HCT116 (cell line): Measurements from ENCODE around the gene COL12A1. TPM values are rescaled to one million over a fixed set of nuclear protein-coding genes. Genes with fewer than 3 reads are reported as not detected.

Source experiments
- ATAC-seq: fragments of 200-7000 bp; cut with Tn5 transposase; 2 replicates; pipeline ENCODE4 v1.9.1; 2020; ENCODE audit warnings: mild to moderate bottlenecking, moderate library complexity
- BruUV-seq: library from RNA; stranded (reverse); fragments of 400-500 nt; replicated peaks from 2 replicates; lab custom pipeline; 2021; lab: Mats Ljungman, UMichigan
- CTCF ChIA-PET: fragments of 300-600 bp; sonication (Branson Sonifier 250); formaldehyde crosslinking; loops from one replicate; lab custom pipeline; 2021; ENCODE audit warnings: antibody characterized with exemption; lab: Charles Lee
- POLR2A ChIA-PET: fragments of 300-600, 350-600 bp; sonication (Branson Sonifier 250); formaldehyde crosslinking; loops from one replicate; lab custom pipeline; 2021; ENCODE audit warnings: antibody characterized with exemption; lab: Charles Lee
- RAD21 ChIA-PET, 2 experiments: fragments of 300-600 bp; sonication (Branson Sonifier 250); formaldehyde crosslinking; loops; one replicate each; lab custom pipeline; 2023; ENCODE audit warnings: low total read pairs in 2 of 2; ENCODE audit not compliant: uncharacterized antibody in 2 of 2, unreplicated experiment in 2 of 2, low non-redundant PET in 1 of 2; lab: Charles Lee
- DNase-seq: peaks from one replicate; pipeline ENCODE4 v3.0.0-alpha.2; 2010; ENCODE audit warnings: low read depth, low spot score
- H2AFZ ChIP-seq: fragments of 200-600 bp; shearing (Covaris generic), sonication (generic); 2 replicates; pipeline ENCODE4 v1.6.1; 2017; ENCODE audit warnings: low read depth, mixed run types, mixed read lengths, antibody characterized with exemption, low read length; ENCODE audit not compliant: poor library complexity, severe bottlenecking
- H3K27ac ChIP-seq: 2 replicates; pipeline ENCODE4 v1.5.1; 2012; ENCODE audit warnings: low read depth, low read length
- H3K27me3 ChIP-seq: fragments of 200-600 bp; sonication (generic); 2 replicates; pipeline ENCODE4 v1.6.1; 2016; ENCODE audit warnings: mixed run types, low read length, mixed read lengths; ENCODE audit not compliant: insufficient read depth
- H3K36me3 ChIP-seq, 2 experiments: fragments of 200-500 bp in 1 of 2; fragments of 200-600 bp in 1 of 2; sonication (Bioruptor generic) in 1 of 2; sonication (generic) in 1 of 2; 2 replicates each; pipeline versions ENCODE4 v1.5.1 to v1.6.1; 2014 to 2016; ENCODE audit warnings: low read length in 2 of 2, inconsistent platforms in 1 of 2, mixed read lengths in 1 of 2, mixed run types in 1 of 2; ENCODE audit not compliant: insufficient read depth in 2 of 2, control insufficient read depth in 1 of 2
- H3K4me1 ChIP-seq, 2 experiments: fragments of 200-600 bp in 1 of 2; sonication (generic) in 1 of 2; 2 replicates each; pipeline versions ENCODE4 v1.5.1 to v1.6.1; 2012 to 2017; ENCODE audit warnings: low read length in 2 of 2, inconsistent platforms in 1 of 2, mild to moderate bottlenecking in 1 of 2, mixed read lengths in 1 of 2, mixed run types in 1 of 2, moderate library complexity in 1 of 2; ENCODE audit not compliant: insufficient read depth in 2 of 2, control insufficient read depth in 1 of 2
- H3K4me2 ChIP-seq: fragments of 200-600 bp; sonication (generic); 2 replicates; pipeline ENCODE4 v1.6.1; 2017; ENCODE audit warnings: mixed run types, low read length, mixed read lengths
- H3K4me3 ChIP-seq, 2 experiments: fragments of 200-600 bp in 1 of 2; sonication (generic) in 1 of 2; replicated peaks in 1 of 2; 2 replicates each; pipeline ENCODE4 v1.5.1; 2011 to 2016; ENCODE audit warnings: low read length in 2 of 2, control low read depth in 1 of 2, low read depth in 1 of 2, mild to moderate bottlenecking in 1 of 2, mixed read lengths in 1 of 2, mixed run types in 1 of 2
- H3K79me2 ChIP-seq: fragments of 200-600 bp; sonication (generic); 2 replicates; pipeline ENCODE4 v1.6.1; 2017; ENCODE audit warnings: mild to moderate bottlenecking, mixed run types, low read length, moderate library complexity, mixed read lengths; ENCODE audit not compliant: insufficient read depth
- H3K9ac ChIP-seq: fragments of 200-600 bp; sonication (generic); 2 replicates; pipeline ENCODE4 v1.6.1; 2016; ENCODE audit warnings: low read length, mixed read lengths
- H3K9me2 ChIP-seq: fragments of 200-600 bp; sonication (generic), shearing (Covaris generic); 2 replicates; pipeline ENCODE4 v1.6.1; 2017; ENCODE audit warnings: mixed run types, mild to moderate bottlenecking, moderate library complexity; ENCODE audit not compliant: insufficient read depth
- H3K9me3 ChIP-seq, 2 experiments: fragments of 200-500 bp in 1 of 2; fragments of 200-600 bp in 1 of 2; sonication (Bioruptor generic) in 1 of 2; sonication (generic) in 1 of 2; 2 replicates each; pipeline ENCODE4 v1.6.1; 2014 to 2017; ENCODE audit warnings: low read length in 2 of 2, mixed read lengths in 2 of 2, inconsistent platforms in 1 of 2, low read depth in 1 of 2, mild to moderate bottlenecking in 1 of 2, mixed run types in 1 of 2, moderate library complexity in 1 of 2; ENCODE audit not compliant: control insufficient read depth in 1 of 2, insufficient read depth in 1 of 2
- H4K20me1 ChIP-seq: fragments of 200-600 bp; sonication (generic), shearing (Covaris generic); 2 replicates; pipeline ENCODE4 v1.6.1; 2017; ENCODE audit warnings: mixed run types, mild to moderate bottlenecking, moderate library complexity; ENCODE audit not compliant: insufficient read depth
- CEBPB ChIP-seq: IDR thresholded peaks from 2 replicates; pipeline ENCODE4 v1.6.1; 2012; ENCODE audit warnings: low read depth
- EGR1 ChIP-seq: IDR thresholded peaks from 2 replicates; pipeline ENCODE4 v1.6.1; 2012; ENCODE audit warnings: low read depth
- ELF1 ChIP-seq: IDR thresholded peaks from 2 replicates; pipeline ENCODE4 v1.6.1; 2012; ENCODE audit warnings: low read depth, borderline replicate concordance
- EZH2 ChIP-seq: fragments of 200-600 bp; sonication (generic); IDR thresholded peaks from 2 replicates; pipeline ENCODE4 v1.6.1; 2017; ENCODE audit warnings: antibody characterized with exemption, mixed run types
- EZH2phosphoT487 ChIP-seq: fragments of 200-600 bp; IDR thresholded peaks from 2 replicates; pipeline ENCODE4 v1.6.1; 2018; ENCODE audit warnings: antibody characterized with exemption, borderline replicate concordance
- JUND ChIP-seq: IDR thresholded peaks from 2 replicates; pipeline ENCODE4 v1.6.1; 2012
- SIN3A ChIP-seq: IDR thresholded peaks from 2 replicates; pipeline ENCODE4 v1.6.1; 2012; ENCODE audit warnings: low read depth
- SP1 ChIP-seq: IDR thresholded peaks from 2 replicates; pipeline ENCODE4 v1.6.1; 2012; ENCODE audit warnings: low read depth
- SRF ChIP-seq: IDR thresholded peaks from 2 replicates; pipeline ENCODE4 v1.6.1; 2012; ENCODE audit warnings: low read depth
- TCF7L2 ChIP-seq: IDR thresholded peaks from 2 replicates; pipeline ENCODE4 v1.7.0; 2011; ENCODE audit warnings: borderline replicate concordance, inconsistent platforms; ENCODE audit not compliant: insufficient read depth, insufficient read length; ENCODE audit errors: extremely low read depth
- YY1 ChIP-seq: IDR thresholded peaks from 2 replicates; pipeline ENCODE4 v1.6.1; 2011; ENCODE audit warnings: low read length, low read depth, moderate library complexity, mild to moderate bottlenecking; ENCODE audit not compliant: insufficient replicate concordance; ENCODE audit errors: extremely low read depth
- intact Hi-C: fragments of 100-400 bp; cut with micrococcal nuclease; formaldehyde crosslinking; loops from 2 replicates; pipeline ENCODE4 v1.10.0; 2022
- total RNA-seq: library from RNA; stranded (reverse); gene quantifications from one replicate; pipeline ENCODE4 v1.2.1, GENCODE V29; 2021; ENCODE audit not compliant: unreplicated experiment
- TF ChIP-seq, protein P1 (sequence below): IDR thresholded peaks from 2 replicates; pipeline ENCODE4 v1.6.1; 2011; ENCODE audit warnings: mild to moderate bottlenecking, low read length, moderate library complexity; ENCODE audit not compliant: insufficient replicate concordance; ENCODE audit errors: extremely low read depth
- TF ChIP-seq, protein P2 (sequence below), 3 experiments: fragments of 200-600 bp in 1 of 3; sonication (generic) in 1 of 3; IDR thresholded peaks in 2 of 3; conservative IDR thresholded peaks in 1 of 3; 2 replicates each; pipeline ENCODE4 v1.5.1; 2012 to 2017; ENCODE audit warnings: low read depth in 2 of 3, low read length in 2 of 3, antibody characterized with exemption in 1 of 3, borderline replicate concordance in 1 of 3, control low read depth in 1 of 3, mild to moderate bottlenecking in 1 of 3, mixed read lengths in 1 of 3, mixed run types in 1 of 3, moderate library complexity in 1 of 3; ENCODE audit not compliant: insufficient read depth in 1 of 3
- TF ChIP-seq, protein P3 (sequence below): IDR thresholded peaks from 2 replicates; pipeline ENCODE4 v1.6.1; 2012
- TF ChIP-seq, protein P4 (sequence below): IDR thresholded peaks from 2 replicates; pipeline ENCODE4 v1.6.1; 2012

Gene COL12A1
- total RNA-seq, 1 experiment from 2014 or later, result 23.5 TPM

DNA sequence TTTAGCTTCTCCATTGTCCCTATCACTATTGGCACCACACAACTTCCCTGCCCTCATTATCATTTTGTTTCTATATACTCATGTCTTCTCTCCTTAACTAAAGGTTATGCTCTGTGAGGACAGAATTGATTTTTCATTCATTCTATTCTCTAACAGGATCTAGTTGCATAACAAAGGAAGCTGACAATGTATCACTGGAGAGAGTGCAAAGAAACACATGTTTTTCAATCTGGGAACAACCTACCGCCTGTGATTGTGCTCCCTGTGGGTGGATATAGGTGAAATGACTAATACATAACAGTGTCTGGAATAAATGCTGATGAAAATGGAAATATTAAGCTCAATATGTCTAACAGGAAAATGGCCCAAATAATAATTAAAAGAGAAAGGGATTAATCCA is 56.6 kb downstream of the COL12A1 start (continued):
- TF ChIP-seq, protein P1, sequence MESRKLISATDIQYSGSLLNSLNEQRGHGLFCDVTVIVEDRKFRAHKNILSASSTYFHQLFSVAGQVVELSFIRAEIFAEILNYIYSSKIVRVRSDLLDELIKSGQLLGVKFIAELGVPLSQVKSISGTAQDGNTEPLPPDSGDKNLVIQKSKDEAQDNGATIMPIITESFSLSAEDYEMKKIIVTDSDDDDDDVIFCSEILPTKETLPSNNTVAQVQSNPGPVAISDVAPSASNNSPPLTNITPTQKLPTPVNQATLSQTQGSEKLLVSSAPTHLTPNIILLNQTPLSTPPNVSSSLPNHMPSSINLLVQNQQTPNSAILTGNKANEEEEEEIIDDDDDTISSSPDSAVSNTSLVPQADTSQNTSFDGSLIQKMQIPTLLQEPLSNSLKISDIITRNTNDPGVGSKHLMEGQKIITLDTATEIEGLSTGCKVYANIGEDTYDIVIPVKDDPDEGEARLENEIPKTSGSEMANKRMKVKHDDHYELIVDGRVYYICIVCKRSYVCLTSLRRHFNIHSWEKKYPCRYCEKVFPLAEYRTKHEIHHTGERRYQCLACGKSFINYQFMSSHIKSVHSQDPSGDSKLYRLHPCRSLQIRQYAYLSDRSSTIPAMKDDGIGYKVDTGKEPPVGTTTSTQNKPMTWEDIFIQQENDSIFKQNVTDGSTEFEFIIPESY, result no peak
- TF ChIP-seq SRF (no peak), TCF7L2 (no peak)
- TF ChIP-seq, protein P2, sequence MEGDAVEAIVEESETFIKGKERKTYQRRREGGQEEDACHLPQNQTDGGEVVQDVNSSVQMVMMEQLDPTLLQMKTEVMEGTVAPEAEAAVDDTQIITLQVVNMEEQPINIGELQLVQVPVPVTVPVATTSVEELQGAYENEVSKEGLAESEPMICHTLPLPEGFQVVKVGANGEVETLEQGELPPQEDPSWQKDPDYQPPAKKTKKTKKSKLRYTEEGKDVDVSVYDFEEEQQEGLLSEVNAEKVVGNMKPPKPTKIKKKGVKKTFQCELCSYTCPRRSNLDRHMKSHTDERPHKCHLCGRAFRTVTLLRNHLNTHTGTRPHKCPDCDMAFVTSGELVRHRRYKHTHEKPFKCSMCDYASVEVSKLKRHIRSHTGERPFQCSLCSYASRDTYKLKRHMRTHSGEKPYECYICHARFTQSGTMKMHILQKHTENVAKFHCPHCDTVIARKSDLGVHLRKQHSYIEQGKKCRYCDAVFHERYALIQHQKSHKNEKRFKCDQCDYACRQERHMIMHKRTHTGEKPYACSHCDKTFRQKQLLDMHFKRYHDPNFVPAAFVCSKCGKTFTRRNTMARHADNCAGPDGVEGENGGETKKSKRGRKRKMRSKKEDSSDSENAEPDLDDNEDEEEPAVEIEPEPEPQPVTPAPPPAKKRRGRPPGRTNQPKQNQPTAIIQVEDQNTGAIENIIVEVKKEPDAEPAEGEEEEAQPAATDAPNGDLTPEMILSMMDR (IDR thresholded peaks at IDR 0.05 in 2 of 3, conservative IDR thresholded peaks at IDR 0.05 in 1 of 3; ENCODE audit: borderline replicate concordance in 1 of 3, insufficient read depth in 1 of 3, low read depth in 2 of 3, low read length in 2 of 3), result no peak

DNA sequence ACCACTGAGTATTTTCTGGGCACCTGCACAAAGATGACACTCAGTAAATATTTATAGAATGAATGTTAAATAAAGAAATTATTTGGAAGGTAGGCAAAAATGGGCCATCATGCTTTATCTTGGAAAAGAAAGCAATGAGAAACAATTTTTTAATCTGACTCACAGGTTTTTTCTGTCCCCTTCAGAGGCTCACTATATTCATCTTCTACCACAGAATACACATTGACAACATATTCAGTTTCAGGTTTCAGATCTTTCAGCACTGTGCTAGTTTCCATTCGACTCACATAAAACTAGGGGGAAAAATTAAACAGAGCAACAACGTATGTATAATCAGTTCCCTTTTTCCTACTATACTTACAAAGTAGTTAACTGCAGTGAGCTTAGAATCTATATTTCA is 58.3 kb downstream of the COL12A1 start:
- no peaks in the 10 kb centered on the region for H3K4me1 ChIP-seq
- H3K27ac ChIP-seq, result no peak overlapping the region
- H2AFZ ChIP-seq, result no peak overlapping the region
- ChIA-PET RAD21 (no interaction called here), CTCF (no interaction called here), POLR2A (no interaction called here)
- no peaks in the 10 kb centered on the region for H3K79me2 ChIP-seq
- BruUV-seq, result no TSS peak
- intact Hi-C loops, result no loop called here
- no peaks in the 10 kb centered on the region for H3K9me2 ChIP-seq
- no peak overlapping the region for H3K9ac ChIP-seq
- ATAC-seq, result no peak
- TF ChIP-seq EZH2phosphoT487 (no peak), EZH2 (no peak), SP1 (no peak), JUND (no peak), EGR1 (no peak), CEBPB (no peak), SIN3A (no peak), ELF1 (no peak), YY1 (no peak)
- TF ChIP-seq, protein P2 (IDR thresholded peaks at IDR 0.05 in 2 of 3, conservative IDR thresholded peaks at IDR 0.05 in 1 of 3; ENCODE audit: borderline replicate concordance in 1 of 3, insufficient read depth in 1 of 3, low read depth in 2 of 3, low read length in 2 of 3), result no peak
- TF ChIP-seq, protein P1, result no peak
- TF ChIP-seq, protein P3, sequence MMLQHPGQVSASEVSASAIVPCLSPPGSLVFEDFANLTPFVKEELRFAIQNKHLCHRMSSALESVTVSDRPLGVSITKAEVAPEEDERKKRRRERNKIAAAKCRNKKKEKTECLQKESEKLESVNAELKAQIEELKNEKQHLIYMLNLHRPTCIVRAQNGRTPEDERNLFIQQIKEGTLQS, result no peak
- TF ChIP-seq, protein P4, sequence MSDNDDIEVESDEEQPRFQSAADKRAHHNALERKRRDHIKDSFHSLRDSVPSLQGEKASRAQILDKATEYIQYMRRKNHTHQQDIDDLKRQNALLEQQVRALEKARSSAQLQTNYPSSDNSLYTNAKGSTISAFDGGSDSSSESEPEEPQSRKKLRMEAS, result no peak
- H3K9me3 ChIP-seq, result no peaks in the 10 kb centered on the region
- no peaks in the 10 kb centered on the region for H3K27me3 ChIP-seq
- H3K4me2 ChIP-seq, result no peak overlapping the region
- no peaks in the 10 kb centered on the region for H4K20me1 ChIP-seq
- H3K36me3 ChIP-seq, result peaks cover 0 to 28% of the 10 kb centered on the region in 2 experiments; a peak in 2 of 4 replicates
- no peak overlapping the region for H3K4me3 ChIP-seq
- DNase-seq, result no peak
